ENCODE results near the gene ABCA3. TPM values are rescaled to one million over a fixed set of nuclear protein-coding genes. Genes with fewer than 3 reads are reported as not detected.
"Not testable (repeated sequence)": the region's sequence is repeated elsewhere in the genome, so short reads cannot be mapped to it uniquely, and the experiment has no call there.

The ABCA3 gene
- polyA plus RNA-seq, 1 donor from 2014 or later: 30.7 TPM

DNA sequence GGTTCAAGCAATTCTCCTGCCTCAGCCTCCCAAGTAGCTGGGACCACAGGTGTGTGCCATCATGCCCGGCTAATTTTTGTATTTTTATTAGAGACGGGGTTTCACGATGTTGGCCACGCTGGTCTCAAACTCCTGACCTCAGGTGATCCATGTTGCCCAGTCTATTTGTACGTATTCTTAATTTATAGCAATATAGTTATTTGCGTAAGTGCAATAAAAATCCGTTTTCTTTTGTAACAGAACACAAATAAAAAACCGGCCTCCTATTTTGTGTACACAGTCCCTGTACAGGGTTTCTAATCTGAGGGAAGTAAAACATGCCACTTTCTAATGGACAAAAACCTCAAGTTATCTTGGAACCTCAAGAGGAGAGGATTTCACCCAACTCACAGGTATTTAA, 80.3 kb downstream of the ABCA3 start:
- H3K4me2 ChIP-seq (ENCODE audit: low read length): no peak overlapping the region

DNA sequence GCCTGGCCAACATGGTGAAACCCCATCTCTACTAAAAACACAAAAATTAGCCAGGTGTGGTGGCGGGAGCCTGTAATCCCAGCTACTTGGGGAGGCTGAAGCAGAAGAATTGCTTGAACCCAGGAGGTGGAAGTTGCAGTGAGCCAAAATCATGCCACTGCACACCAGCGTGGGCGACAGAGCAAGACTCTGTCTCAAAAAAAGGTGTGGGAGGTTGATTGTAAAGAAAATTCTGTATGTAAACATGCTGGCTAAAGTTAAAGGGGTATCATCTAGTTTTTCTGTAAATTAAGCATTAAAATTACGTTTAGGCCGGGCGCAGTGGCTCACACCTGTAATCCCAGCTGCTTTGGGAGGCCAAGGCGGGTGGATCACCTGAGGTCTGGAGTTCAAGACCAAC, 82.0 kb downstream of the ABCA3 start:
- not testable (repeated sequence) for H3K36me3 ChIP-seq (ENCODE audit: insufficient read depth, low read length); H3K4me3 ChIP-seq (ENCODE audit: low read length); H3K9me3 ChIP-seq (ENCODE audit: low read length); H3K79me2 ChIP-seq (replicated peaks; ENCODE audit: insufficient read depth, low read length); H3F3A ChIP-seq (ENCODE audit: insufficient read depth, low read length, poor library complexity, severe bottlenecking); H3K4me2 ChIP-seq (ENCODE audit: low read length); H2AFZ ChIP-seq (ENCODE audit: low read depth, low read length); H3K27me3 ChIP-seq (ENCODE audit: insufficient read depth, low read depth, low read length); H4K20me1 ChIP-seq (ENCODE audit: insufficient read depth); H3K9me2 ChIP-seq (ENCODE audit: insufficient read depth, low read length); H3K27ac ChIP-seq (ENCODE audit: low read length); H3K9ac ChIP-seq (ENCODE audit: low read length)

More for the DNA sequence above, 80.3 kb downstream of the ABCA3 start:
- H3K4me3 ChIP-seq (ENCODE audit: low read length): no peak overlapping the region
- no peak overlapping the region for H3K27ac ChIP-seq (ENCODE audit: low read length)
- no peak for TF ChIP-seq RAD21 (conservative IDR thresholded peaks at IDR 0.05)
- TF ChIP-seq, protein P1, sequence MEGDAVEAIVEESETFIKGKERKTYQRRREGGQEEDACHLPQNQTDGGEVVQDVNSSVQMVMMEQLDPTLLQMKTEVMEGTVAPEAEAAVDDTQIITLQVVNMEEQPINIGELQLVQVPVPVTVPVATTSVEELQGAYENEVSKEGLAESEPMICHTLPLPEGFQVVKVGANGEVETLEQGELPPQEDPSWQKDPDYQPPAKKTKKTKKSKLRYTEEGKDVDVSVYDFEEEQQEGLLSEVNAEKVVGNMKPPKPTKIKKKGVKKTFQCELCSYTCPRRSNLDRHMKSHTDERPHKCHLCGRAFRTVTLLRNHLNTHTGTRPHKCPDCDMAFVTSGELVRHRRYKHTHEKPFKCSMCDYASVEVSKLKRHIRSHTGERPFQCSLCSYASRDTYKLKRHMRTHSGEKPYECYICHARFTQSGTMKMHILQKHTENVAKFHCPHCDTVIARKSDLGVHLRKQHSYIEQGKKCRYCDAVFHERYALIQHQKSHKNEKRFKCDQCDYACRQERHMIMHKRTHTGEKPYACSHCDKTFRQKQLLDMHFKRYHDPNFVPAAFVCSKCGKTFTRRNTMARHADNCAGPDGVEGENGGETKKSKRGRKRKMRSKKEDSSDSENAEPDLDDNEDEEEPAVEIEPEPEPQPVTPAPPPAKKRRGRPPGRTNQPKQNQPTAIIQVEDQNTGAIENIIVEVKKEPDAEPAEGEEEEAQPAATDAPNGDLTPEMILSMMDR (IDR thresholded peaks at IDR 0.05; ENCODE audit: poor library complexity, severe bottlenecking): no peak
- TF ChIP-seq TAF1 (IDR thresholded peaks at IDR 0.05; ENCODE audit: low read depth): no peak
- TF ChIP-seq MXI1 (conservative IDR thresholded peaks at IDR 0.05; ENCODE audit: poor library complexity, severe bottlenecking): no peak
- TF ChIP-seq, protein P2, sequence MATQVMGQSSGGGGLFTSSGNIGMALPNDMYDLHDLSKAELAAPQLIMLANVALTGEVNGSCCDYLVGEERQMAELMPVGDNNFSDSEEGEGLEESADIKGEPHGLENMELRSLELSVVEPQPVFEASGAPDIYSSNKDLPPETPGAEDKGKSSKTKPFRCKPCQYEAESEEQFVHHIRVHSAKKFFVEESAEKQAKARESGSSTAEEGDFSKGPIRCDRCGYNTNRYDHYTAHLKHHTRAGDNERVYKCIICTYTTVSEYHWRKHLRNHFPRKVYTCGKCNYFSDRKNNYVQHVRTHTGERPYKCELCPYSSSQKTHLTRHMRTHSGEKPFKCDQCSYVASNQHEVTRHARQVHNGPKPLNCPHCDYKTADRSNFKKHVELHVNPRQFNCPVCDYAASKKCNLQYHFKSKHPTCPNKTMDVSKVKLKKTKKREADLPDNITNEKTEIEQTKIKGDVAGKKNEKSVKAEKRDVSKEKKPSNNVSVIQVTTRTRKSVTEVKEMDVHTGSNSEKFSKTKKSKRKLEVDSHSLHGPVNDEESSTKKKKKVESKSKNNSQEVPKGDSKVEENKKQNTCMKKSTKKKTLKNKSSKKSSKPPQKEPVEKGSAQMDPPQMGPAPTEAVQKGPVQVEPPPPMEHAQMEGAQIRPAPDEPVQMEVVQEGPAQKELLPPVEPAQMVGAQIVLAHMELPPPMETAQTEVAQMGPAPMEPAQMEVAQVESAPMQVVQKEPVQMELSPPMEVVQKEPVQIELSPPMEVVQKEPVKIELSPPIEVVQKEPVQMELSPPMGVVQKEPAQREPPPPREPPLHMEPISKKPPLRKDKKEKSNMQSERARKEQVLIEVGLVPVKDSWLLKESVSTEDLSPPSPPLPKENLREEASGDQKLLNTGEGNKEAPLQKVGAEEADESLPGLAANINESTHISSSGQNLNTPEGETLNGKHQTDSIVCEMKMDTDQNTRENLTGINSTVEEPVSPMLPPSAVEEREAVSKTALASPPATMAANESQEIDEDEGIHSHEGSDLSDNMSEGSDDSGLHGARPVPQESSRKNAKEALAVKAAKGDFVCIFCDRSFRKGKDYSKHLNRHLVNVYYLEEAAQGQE (IDR thresholded peaks at IDR 0.05; ENCODE audit: borderline replicate concordance): no peak
- TF ChIP-seq EZH2 (IDR thresholded peaks at IDR 0.05; ENCODE audit: borderline replicate concordance, insufficient read depth, low read length, poor library complexity, severe bottlenecking): no peak
- TF ChIP-seq EP300 (conservative IDR thresholded peaks at IDR 0.05; ENCODE audit: poor library complexity, severe bottlenecking): no peak
- TF ChIP-seq SMC3 (conservative IDR thresholded peaks at IDR 0.05; ENCODE audit: poor library complexity): no peak
- no peak for TF ChIP-seq POLR2AphosphoS5 (IDR thresholded peaks at IDR 0.05)
- H3K9me3 ChIP-seq (ENCODE audit: low read length): no peaks in the 10 kb centered on the region
- no peaks in the 10 kb centered on the region for H3K9me2 ChIP-seq (ENCODE audit: insufficient read depth, low read length)
- H3K36me3 ChIP-seq (ENCODE audit: insufficient read depth, low read length): peaks cover 9% of the 10 kb centered on the region
- no peaks in the 10 kb centered on the region for H3K27me3 ChIP-seq (ENCODE audit: insufficient read depth, low read depth, low read length)
- H3F3A ChIP-seq (ENCODE audit: insufficient read depth, low read length, poor library complexity, severe bottlenecking): no peaks in the 10 kb centered on the region
- H3K79me2 ChIP-seq (replicated peaks; ENCODE audit: insufficient read depth, low read length): peaks cover 18% of the 10 kb centered on the region
- H4K20me1 ChIP-seq (ENCODE audit: insufficient read depth): no peaks in the 10 kb centered on the region
- H2AFZ ChIP-seq (ENCODE audit: low read depth, low read length): no peak overlapping the region
- no peak overlapping the region for H3K9ac ChIP-seq (ENCODE audit: low read length)

DNA sequence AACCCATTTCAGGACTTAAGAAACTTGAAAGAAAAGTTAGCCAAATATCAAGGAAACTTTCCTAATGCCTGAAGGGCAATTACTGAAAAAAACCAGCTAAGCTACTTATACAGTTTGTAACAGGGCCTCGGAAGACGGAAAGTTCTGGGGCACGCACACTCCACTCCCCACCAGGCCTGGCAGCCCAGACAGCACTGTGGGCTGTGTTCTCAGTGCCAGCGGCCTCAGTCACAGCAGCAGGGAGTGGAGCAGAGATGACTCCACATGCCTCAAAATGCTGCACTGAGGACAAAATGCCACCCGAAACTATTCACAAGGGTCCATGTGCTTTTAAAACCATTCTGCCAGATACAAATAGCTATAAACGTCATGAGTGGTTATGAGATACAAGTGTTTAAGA, 82.8 kb downstream of the ABCA3 start:
- TF ChIP-seq TAF1 (IDR thresholded peaks at IDR 0.05; ENCODE audit: low read depth) (no peak), EZH2 (IDR thresholded peaks at IDR 0.05; ENCODE audit: borderline replicate concordance, insufficient read depth, low read length, poor library complexity, severe bottlenecking) (no peak)
- TF ChIP-seq, protein P2 (IDR thresholded peaks at IDR 0.05; ENCODE audit: borderline replicate concordance): no peak
- no peaks in the 10 kb centered on the region for H3F3A ChIP-seq (ENCODE audit: insufficient read depth, low read length, poor library complexity, severe bottlenecking)
- no peaks in the 10 kb centered on the region for H3K9me2 ChIP-seq (ENCODE audit: insufficient read depth, low read length)
- H3K4me3 ChIP-seq (ENCODE audit: low read length): no peak overlapping the region
- no peak overlapping the region for H3K9ac ChIP-seq (ENCODE audit: low read length)
- no peak overlapping the region for H2AFZ ChIP-seq (ENCODE audit: low read depth, low read length)
- no peaks in the 10 kb centered on the region for H4K20me1 ChIP-seq (ENCODE audit: insufficient read depth)
- no peaks in the 10 kb centered on the region for H3K27me3 ChIP-seq (ENCODE audit: insufficient read depth, low read depth, low read length)
- H3K27ac ChIP-seq (ENCODE audit: low read length): no peak overlapping the region
- no peak overlapping the region for H3K4me2 ChIP-seq (ENCODE audit: low read length)
- H3K79me2 ChIP-seq (replicated peaks; ENCODE audit: insufficient read depth, low read length): no peaks in the 10 kb centered on the region
- H3K9me3 ChIP-seq (ENCODE audit: low read length): no peaks in the 10 kb centered on the region
- H3K36me3 ChIP-seq (ENCODE audit: insufficient read depth, low read length): peaks cover 9% of the 10 kb centered on the region
